Measurements from ENCODE around the gene RAPGEF2.

DNA sequence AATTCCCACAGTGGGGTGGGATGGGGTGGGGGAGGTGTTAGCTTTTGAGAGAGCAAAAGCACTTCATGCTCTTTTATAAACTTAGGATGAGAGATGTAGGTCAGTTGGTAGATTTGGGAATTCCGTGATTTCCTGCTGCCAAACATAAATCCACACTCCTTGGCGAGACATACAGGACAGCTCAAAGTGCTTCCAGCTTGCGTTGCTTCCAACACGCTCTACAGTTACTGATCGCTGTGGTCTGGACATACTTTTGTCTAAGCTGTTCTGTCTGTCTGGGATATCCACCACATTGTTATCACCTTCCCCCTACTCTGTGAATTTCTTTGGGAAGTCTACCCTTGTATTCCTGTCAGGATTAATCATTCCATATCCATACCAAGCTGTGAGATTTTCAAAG is 117.5 kb downstream of the RAPGEF2 start:
- TF ChIP-seq, protein P1, sequence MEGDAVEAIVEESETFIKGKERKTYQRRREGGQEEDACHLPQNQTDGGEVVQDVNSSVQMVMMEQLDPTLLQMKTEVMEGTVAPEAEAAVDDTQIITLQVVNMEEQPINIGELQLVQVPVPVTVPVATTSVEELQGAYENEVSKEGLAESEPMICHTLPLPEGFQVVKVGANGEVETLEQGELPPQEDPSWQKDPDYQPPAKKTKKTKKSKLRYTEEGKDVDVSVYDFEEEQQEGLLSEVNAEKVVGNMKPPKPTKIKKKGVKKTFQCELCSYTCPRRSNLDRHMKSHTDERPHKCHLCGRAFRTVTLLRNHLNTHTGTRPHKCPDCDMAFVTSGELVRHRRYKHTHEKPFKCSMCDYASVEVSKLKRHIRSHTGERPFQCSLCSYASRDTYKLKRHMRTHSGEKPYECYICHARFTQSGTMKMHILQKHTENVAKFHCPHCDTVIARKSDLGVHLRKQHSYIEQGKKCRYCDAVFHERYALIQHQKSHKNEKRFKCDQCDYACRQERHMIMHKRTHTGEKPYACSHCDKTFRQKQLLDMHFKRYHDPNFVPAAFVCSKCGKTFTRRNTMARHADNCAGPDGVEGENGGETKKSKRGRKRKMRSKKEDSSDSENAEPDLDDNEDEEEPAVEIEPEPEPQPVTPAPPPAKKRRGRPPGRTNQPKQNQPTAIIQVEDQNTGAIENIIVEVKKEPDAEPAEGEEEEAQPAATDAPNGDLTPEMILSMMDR (IDR thresholded peaks at IDR 0.05): no peak
- no peak for TF ChIP-seq POLR2A (IDR thresholded peaks at IDR 0.05)
